M059J (cell line): ENCODE measurements around the gene SARS1. TPM values are rescaled to one million over a fixed set of nuclear protein-coding genes. Genes with fewer than 3 reads are reported as not detected.

ENCODE experiments used
- DNase-seq: peaks from one replicate; pipeline ENCODE4 v3.0.0-alpha.2; 2012; ENCODE audit warnings: low read depth
- total RNA-seq: library from RNA; depleted of rRNA; stranded (reverse); fragments of >200 nt; shearing (Covaris generic); gene quantifications from 2 replicates; pipeline ENCODE4 v1.2.3, GENCODE V29; 2014

SARS1 gene
- total RNA-seq, 1 experiment from 2014 or later: 149 TPM

DNA sequence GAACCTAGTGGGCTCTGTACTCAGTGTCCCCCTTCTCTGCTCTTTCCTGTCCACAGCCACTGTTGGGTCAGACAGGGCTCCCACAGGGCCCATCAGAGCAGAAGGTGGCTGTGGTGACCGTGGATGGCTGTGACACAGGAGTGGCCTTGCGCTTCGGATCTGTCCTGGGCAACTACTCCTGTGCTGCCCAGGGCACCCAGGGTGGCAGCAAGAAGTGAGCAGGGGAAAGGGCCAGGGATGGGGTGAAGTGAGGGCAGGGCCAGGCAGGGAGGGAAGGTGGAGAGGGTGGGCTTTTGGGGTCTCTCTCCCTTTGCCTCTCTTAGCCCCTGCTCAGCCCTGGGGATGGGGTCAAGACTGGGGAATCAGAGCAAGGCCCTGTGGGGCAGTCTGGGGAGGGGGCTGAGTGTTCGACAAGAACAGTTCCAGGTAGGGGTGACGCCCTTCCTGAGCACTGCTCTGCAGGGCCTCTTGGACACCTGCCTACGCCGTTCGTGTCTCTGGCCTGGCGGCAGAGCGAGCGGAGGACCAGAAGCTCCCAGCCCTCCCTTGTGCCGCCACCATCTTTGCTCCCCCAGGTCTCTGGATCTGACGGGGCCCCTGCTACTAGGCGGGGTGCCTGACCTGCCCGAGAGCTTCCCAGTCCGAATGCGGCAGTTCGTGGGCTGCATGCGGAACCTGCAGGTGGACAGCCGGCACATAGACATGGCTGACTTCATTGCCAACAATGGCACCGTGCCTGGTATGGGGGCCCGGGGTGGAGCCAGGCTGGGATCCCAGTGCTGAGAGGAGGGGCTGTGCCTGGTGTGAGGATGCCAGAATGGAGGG, 48.7 kb downstream of the SARS1 start:
- DNase-seq: no peak

DNA sequence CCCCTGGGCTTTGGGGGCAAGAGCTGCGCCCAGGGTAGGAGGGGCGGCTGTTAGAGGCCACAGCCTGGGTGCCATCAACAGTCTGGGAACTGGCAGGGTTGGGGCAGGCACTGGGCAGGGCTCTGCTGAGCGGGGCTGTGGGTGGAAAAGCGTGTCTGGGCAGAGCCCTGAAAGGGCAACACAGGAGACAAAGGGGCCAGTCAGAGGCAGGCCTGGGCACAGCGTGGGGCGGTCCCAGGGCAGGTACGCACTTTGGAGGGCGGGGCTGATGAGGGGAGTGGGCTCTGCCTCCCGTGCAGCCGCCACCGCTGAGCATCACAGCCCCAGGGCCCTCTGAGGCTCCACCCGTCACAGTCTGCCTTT, 49.5 kb downstream of the SARS1 start:
- DNase-seq: no peak

DNA sequence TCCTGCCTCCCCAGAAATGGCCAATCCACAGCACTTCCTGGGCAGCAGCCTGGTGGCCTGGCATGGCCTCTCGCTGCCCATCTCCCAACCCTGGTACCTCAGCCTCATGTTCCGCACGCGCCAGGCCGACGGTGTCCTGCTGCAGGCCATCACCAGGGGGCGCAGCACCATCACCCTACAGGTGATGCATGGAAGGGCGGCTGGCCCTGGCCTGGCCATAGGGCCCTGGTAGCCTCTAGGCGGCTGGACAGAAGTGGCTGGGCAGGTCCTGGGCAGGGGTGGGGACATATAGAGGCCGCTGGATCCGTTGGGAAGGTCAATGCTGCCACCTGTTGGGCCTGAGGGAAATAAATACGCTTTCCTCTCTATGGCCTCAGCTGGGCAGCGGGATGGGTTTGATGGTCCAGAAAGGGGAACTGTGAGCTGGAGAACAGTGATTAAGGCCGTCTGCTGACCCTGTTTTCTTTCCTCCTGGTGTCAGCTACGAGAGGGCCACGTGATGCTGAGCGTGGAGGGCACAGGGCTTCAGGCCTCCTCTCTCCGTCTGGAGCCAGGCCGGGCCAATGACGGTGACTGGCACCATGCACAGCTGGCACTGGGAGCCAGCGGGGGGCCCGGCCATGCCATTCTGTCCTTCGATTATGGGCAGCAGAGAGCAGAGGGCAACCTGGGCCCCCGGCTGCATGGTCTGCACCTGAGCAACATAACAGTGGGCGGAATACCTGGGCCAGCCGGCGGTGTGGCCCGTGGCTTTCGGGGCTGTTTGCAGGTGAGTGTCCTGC, 50.1 kb downstream of the SARS1 start:
- peak; percentile 83 for DNase-seq

DNA sequence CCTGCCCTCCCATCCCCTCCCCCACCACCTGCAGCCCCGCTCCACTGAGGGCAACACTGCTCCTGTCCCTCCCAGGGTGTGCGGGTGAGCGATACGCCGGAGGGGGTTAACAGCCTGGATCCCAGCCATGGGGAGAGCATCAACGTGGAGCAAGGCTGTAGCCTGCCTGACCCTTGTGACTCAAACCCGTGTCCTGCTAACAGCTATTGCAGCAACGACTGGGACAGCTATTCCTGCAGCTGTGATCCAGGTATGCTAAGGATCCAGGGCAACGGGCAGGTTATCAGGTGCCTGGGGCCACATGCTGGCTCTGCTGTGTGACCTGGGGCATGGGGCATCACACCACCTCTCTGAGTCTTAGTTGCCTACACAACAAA, 50.6 kb downstream of the SARS1 start:
- no peak for DNase-seq

DNA sequence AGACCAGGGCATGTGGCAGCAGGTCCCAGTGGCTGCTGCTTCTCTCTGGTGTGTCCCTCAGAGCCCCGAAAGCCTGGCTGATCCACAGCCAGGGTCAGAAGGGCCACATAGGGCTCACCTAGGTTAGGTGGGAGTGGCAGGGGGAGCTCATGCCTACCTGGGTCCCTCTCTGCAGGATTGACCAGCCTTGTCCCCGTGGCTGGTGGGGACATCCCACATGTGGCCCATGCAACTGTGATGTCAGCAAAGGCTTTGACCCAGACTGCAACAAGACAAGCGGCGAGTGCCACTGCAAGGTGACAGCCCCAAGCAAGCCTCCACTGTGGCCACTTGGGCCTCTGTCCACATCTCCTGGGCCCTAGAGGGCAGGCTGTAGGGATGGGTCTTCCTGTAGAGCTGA, 51.3 kb downstream of the SARS1 start:
- DNase-seq: no peak

DNA sequence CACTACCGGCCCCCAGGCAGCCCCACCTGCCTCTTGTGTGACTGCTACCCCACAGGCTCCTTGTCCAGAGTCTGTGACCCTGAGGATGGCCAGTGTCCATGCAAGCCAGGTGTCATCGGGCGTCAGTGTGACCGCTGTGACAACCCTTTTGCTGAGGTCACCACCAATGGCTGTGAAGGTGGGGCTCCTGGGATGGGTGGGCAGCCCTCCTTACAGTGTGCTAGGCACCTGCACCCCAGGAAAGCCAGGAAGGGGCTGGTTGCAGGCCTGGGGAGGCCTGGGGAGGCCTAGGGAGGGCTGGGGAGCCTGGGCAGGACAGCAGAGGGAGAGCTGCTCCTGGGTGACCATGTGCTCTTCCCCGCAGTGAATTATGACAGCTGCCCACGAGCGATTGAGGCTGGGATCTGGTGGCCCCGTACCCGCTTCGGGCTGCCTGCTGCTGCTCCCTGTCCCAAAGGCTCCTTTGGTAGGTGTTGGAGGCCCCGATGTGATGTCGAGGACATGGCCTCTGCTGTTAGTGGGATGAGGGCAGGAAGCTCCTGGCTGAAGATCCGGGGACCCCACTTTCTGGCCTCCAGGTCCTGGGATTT, 52.1 kb downstream of the SARS1 start:
- DNase-seq: no peak

DNA sequence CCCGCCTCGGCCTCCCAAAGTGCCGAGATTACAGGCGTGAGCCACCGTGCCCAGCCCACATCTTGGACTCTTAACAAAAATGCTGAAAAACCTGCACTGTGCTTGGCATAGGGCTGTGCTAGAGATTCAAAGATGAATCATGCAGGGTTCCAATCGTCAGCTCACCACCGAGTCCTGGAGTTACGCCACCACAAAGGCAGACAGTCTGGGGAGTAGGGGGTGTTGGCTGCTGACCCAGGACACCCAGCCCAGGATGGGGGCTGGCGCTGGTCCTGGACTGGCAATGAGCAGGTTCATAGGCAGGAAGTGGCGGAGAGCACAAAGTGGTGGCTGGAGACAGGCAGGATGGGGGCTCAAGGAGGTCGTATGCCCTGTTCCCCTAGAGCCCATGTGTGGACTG, 53.2 kb downstream of the SARS1 start:
- peak; percentile 90 for DNase-seq

DNA sequence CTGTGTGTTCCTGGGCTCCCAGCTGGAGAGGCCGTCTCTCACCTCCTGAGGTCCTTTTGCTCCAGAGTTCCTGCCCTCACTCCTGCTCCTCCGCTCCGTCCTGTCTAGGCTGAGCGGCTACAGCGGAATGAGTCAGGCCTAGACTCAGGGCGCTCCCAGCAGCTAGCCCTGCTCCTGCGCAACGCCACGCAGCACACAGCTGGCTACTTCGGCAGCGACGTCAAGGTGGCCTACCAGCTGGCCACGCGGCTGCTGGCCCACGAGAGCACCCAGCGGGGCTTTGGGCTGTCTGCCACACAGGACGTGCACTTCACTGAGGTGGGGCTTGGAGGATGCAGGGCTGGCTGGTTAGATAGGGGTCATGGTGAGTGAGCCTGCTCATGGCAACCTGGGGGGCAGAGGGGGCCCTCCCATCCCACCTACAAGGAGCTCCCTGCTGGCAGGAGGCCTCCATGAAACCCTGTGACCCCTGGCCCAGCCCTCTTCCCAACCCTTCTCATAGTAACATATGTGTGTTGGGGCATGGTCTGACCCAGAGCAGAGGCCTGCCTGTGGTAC, 54.1 kb downstream of the SARS1 start:
- no peak for DNase-seq

DNA sequence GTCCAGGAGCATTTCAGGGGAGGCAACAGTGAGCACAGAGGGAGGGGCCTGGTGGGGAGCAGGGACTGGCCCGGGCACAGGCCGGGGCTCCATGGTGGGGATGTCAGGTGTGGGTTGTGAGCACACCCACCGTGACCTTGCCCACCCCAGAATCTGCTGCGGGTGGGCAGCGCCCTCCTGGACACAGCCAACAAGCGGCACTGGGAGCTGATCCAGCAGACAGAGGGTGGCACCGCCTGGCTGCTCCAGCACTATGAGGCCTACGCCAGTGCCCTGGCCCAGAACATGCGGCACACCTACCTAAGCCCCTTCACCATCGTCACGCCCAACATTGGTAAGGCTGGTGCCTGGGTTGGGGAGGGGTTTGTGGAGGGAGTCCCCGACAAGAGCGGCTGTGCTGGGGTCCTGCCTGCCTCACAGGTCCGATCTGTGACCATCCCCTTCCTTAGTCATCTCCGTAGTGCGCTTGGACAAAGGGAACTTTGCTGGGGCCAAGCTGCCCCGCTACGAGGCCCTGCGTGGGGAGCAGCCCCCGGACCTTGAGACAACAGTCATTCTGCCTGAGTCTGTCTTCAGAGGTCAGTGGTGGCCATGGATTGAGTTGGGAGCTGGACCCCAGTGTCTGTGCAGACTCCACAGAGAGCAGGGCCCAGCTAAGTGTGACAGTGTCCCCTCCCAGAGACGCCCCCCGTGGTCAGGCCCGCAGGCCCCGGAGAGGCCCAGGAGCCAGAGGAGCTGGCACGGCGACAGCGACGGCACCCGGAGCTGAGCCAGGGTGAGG, 54.9 kb downstream of the SARS1 start:
- no peak for DNase-seq

DNA sequence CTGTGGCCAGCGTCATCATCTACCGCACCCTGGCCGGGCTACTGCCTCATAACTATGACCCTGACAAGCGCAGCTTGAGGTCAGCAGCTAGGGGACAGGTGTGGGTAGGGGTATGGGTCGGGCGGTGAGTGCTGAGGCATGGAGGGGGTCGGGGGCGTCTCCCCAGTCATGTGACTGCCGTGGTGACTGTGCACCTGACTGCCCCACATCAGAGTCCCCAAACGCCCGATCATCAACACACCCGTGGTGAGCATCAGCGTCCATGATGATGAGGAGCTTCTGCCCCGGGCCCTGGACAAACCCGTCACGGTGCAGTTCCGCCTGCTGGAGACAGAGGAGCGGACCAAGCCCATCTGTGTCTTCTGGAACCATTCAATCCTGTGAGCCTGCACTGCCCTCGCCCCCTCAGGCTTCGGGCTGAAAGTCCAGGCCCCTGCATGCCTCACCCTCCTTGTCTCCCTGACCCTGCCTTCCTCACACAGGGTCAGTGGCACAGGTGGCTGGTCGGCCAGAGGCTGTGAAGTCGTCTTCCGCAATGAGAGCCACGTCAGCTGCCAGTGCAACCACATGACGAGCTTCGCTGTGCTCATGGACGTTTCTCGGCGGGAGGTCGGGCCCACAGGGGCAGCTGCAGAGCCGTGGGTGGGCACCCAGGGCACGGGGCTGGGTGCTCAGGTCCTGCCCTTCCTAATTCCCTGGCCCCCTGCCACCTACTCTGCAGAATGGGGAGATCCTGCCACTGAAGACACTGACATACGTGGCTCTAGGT, 55.7 kb downstream of the SARS1 start:
- DNase-seq: no peak

DNA sequence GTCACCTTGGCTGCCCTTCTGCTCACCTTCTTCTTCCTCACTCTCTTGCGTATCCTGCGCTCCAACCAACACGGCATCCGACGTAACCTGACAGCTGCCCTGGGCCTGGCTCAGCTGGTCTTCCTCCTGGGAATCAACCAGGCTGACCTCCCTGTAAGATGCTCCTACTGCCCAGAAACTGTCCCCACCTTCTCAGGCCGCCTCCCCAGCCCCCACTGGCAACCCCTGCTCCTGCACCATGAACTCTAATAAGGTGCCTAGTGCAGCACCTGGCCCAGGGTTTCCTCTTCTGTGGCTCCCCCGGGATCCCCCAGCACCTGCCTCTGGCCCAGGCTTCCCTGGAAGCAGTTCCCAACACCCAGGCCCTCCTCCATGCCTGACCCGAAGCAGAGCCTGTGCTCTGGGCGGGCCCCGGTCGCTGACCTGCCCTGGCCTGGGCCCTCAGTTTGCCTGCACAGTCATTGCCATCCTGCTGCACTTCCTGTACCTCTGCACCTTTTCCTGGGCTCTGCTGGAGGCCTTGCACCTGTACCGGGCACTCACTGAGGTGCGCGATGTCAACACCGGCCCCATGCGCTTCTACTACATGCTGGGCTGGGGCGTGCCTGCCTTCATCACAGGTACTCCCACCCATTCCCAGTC, 56.4 kb downstream of the SARS1 start:
- DNase-seq: no peak

DNA sequence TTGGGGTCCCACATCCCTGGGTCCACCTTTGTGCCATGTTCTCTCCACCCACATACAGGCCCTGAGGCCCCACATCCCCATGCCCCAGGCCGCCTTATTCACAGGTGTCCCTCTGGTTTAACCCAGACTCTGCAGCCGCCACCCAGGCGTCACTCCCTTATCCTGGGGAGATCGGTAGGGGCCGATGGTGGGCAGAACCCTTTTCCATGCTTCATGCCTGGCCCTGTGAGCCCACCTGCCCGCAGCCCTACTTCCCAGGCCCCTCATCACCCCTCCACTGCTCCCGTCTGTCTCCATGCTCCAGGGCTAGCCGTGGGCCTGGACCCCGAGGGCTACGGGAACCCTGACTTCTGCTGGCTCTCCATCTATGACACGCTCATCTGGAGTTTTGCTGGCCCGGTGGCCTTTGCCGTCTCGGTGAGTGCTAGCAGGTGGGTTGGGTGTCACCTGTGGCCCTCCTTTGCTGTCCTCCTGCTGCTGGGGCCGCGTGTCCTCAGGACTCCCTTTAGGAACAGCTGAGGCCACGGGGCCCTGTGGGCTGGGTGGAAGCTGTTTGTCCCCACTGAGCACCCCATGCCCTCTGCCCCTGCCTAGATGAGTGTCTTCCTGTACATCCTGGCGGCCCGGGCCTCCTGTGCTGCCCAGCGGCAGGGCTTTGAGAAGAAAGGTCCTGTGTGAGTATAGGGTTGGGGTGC, 57.1 kb downstream of the SARS1 start:
- no peak for DNase-seq

DNA sequence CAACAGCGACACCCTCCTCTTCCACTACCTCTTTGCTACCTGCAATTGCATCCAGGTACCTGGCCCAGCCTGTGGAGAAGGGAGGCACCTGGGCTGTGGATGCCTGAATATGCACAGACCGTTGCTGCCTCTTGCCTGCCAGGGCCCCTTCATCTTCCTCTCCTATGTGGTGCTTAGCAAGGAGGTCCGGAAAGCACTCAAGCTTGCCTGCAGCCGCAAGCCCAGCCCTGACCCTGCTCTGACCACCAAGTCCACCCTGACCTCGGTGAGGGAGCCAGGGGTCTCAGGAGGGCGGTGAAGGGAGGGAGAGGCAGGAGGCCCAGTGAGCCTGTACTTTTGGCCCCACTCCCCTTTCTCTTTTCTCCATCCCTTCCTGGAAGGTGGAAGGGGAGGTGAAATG, 57.7 kb downstream of the SARS1 start:
- no peak for DNase-seq

DNA sequence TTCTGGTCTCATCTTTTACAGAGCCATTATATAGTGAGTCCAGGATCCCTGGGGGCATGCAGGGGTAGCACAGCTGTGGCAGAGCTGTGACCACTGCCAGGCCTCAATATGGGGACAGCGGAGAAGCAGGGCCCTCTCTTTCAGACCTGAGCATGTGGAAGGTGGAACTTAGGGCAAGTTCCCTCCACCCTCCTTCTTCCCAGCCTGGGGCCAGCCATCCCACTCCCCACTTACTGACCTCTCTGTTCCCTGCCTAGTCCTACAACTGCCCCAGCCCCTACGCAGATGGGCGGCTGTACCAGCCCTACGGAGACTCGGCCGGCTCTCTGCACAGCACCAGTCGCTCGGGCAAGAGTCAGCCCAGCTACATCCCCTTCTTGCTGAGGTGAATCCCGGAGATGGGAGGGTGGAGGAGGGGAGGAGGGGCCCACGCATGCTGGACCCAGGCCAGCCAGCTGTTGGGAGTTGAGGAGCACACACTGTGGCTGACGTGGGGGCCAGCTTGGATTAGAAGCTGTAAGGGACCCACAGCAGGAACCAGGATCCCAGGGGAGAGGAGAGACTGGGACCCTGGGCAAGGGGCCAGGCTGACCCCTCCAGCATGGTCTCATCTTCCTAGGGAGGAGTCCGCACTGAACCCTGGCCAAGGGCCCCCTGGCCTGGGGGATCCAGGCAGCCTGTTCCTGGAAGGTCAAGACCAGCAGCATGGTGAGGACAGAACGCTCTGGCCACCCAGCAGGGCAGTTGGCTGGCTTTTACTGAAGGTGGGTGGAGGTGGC, 58.5 kb downstream of the SARS1 start:
- no peak for DNase-seq

DNA sequence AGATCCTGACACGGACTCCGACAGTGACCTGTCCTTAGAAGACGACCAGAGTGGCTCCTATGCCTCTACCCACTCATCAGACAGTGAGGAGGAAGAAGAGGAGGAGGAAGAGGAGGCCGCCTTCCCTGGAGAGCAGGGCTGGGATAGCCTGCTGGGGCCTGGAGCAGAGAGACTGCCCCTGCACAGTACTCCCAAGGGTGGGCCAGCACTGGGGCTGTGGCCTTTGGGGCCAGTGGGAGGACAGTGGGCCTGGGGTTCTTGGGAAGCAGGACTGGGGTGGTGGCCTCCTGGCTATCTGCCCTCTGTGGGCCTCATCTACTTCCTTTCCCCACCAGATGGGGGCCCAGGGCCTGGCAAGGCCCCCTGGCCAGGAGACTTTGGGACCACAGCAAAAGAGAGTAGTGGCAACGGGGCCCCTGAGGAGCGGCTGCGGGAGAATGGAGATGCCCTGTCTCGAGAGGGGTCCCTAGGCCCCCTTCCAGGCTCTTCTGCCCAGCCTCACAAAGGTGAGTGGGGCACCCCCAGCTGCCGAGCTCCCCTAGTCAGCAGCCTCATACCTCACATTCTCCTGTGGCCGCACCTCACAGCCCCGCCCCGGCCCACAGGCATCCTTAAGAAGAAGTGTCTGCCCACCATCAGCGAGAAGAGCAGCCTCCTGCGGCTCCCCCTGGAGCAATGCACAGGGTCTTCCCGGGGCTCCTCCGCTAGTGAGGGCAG, 59.3 kb downstream of the SARS1 start:
- DNase-seq: no peak

DNA sequence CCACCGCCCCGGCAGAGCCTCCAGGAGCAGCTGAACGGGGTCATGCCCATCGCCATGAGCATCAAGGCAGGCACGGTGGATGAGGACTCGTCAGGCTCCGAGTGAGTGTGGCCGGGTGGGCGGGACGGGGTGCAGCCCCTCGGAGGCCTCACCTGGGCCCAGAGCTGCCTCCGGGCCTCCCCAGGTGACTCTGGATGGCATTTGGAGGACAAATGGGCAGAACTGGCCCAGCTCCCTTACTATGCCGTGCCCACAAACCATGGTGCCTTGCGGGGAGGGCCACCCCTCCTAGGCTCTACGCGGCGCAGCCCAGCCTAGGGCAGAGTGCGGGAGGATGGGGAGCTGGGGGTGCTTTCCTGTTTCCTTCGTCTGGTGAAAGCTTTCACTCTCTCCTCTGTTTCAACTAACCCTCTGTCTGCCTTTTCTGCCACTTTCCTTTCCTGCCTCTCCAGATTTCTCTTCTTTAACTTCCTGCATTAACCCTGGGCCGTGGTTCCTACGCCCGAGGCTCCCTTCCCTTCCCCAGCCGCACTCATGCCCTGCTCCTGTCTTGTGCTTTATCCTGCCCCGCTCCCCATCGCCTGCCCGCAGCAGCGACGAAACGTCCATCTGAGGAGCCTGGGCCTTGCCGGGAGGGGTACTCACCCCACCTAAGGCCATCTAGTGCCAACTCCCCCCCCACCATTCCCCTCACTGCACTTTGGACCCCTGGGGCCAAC, 60.0 kb downstream of the SARS1 start:
- DNase-seq: no peak

DNA sequence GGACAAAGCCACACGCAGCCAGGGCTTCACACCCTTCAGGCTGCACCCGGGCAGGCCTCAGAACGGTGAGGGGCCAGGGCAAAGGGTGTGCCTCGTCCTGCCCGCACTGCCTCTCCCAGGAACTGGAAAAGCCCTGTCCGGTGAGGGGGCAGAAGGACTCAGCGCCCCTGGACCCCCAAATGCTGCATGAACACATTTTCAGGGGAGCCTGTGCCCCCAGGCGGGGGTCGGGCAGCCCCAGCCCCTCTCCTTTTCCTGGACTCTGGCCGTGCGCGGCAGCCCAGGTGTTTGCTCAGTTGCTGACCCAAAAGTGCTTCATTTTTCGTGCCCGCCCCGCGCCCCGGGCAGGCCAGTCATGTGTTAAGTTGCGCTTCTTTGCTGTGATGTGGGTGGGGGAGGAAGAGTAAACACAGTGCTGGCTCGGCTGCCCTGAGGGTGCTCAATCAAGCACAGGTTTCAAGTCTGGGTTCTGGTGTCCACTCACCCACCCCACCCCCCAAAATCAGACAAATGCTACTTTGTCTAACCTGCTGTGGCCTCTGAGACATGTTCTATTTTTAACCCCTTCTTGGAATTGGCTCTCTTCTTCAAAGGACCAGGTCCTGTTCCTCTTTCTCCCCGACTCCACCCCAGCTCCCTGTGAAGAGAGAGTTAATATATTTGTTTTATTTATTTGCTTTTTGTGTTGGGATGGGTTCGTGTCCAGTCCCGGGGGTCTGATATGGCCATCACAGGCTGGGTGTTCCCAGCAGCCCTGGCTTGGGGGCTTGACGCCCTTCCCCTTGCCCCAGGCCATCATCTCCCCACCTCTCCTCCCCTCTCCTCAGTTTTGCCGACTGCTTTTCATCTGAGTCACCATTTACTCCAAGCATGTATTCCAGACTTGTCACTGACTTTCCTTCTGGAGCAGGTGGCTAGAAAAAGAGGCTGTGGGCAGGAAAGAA, 61.1 kb downstream of the SARS1 start:
- DNase-seq: peak; percentile 94
